Rectal smooth muscle tissue (tissue), 1 donor: ENCODE results near the gene ZNF804B.

Source experiments
- H3K27ac ChIP-seq: one replicate; pipeline ENCODE4 v1.7.0; 2013; ENCODE audit warnings: low read depth, low read length, inconsistent platforms
- H3K27me3 ChIP-seq: one replicate; pipeline ENCODE4 v1.7.0; 2013; ENCODE audit warnings: low read length; ENCODE audit not compliant: control insufficient read depth, insufficient read depth
- H3K36me3 ChIP-seq: one replicate; pipeline ENCODE4 v1.7.0; 2013; ENCODE audit warnings: low read length; ENCODE audit not compliant: control insufficient read depth, insufficient read depth
- H3K4me1 ChIP-seq: one replicate; pipeline ENCODE4 v1.7.0; 2013; ENCODE audit warnings: low read length; ENCODE audit not compliant: control insufficient read depth, insufficient read depth
- H3K4me3 ChIP-seq: one replicate; pipeline ENCODE4 v1.7.0; 2013; ENCODE audit warnings: low read length
- H3K9ac ChIP-seq: one replicate; pipeline ENCODE4 v1.7.0; 2013; ENCODE audit warnings: low read length

The ZNF804B gene

GRCh38 chr7:88759230-88760135 lies at the start of gene ZNF804B:
TSS of gene ZNF804B (plus strand) at chr7:88759700. CDS start at chr7:88759977, 277 bp downstream.
- Histone ChIP-seq H3K9ac (no peak within 1 kb of the TSS), H3K27me3 (peaks cover 8% of the 10 kb centered on the region), H3K4me1 (no peaks in the 10 kb centered on the region), H3K27ac (no peak within 1 kb of the TSS), H3K4me3 (peak within 1 kb of the TSS; percentile 55), H3K36me3 (no peaks in the 10 kb centered on the region)

DNA sequence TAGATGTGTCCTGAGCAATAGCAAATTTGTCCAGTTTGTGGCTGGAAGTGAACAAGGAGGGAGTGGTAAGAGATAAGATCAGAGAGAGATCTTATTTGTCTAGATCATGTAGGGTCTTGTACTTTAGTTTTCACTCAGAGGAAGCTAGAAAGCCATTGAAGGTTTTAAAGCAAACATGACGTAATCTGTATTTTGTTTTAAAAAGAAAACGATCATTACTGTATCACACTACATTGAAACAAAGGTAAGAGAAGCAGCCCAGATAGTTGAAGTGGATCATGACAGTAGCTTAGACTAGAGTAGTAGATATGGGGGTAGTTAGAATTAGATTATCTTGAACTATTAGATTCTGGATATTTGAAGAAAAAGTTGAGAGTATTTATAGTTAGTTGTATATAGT lies 23.6 kb upstream of the ZNF804B start:
- H3K27ac ChIP-seq, result no peak overlapping the region
- H3K27me3 ChIP-seq, result no peaks in the 10 kb centered on the region
- no peaks in the 10 kb centered on the region for H3K4me1 ChIP-seq
- H3K4me3 ChIP-seq, result no peak overlapping the region
- H3K9ac ChIP-seq, result no peak overlapping the region
- H3K36me3 ChIP-seq, result no peaks in the 10 kb centered on the region

DNA sequence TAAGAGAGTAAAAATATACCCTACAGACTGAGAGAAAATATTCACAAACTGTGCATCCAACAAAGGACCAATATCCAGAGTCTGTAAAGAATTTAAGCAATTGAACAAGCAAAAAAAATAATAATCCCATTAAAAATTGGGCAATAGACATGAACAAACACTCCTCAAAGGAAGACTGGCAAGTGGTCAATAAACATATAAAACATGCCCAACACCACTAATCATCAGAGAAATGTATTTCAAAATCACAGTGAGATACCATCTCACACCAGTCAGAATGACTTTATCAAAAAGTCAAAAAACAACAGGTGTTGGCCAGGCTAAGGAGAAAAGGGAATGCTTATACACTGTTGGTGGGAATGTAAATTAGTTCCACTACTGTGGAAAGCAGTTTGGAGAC lies 21.9 kb upstream of the ZNF804B start:
- Histone ChIP-seq H3K9ac (no peak overlapping the region), H3K4me3 (no peak overlapping the region), H3K27me3 (no peaks in the 10 kb centered on the region), H3K4me1 (no peaks in the 10 kb centered on the region), H3K27ac (no peak overlapping the region), H3K36me3 (no peaks in the 10 kb centered on the region)

GRCh38 chr7:88746126-88746525 lies 13.4 kb upstream of the ZNF804B start:
- no peak overlapping the region for H3K27ac ChIP-seq
- H3K4me3 ChIP-seq, result no peak overlapping the region
- no peaks in the 10 kb centered on the region for H3K27me3 ChIP-seq
- no peak overlapping the region for H3K9ac ChIP-seq
- H3K36me3 ChIP-seq, result no peaks in the 10 kb centered on the region
- no peaks in the 10 kb centered on the region for H3K4me1 ChIP-seq

DNA sequence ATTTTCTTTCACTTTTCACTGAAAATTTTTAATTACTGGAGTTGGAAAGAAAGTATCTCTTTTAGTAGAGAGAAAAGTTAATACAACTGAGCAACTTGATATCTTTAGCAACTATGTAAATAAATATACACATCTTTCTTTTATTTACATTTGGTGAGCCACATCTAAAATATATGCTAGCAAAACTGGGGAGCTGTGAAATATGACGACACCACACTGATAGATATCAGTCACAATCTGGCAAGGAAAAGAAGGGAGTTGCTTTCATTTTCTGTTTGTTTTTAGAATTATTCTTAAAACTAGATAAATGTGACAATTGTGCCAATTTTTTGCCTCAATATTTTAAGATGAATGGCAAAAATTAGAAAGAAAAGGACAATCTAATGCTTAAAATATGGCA lies 2.7 kb upstream of the ZNF804B start:
- H3K36me3 ChIP-seq, result no peaks in the 10 kb centered on the region
- no peak overlapping the region for H3K9ac ChIP-seq
- no peak overlapping the region for H3K4me3 ChIP-seq
- H3K4me1 ChIP-seq, result no peaks in the 10 kb centered on the region
- H3K27ac ChIP-seq, result no peak overlapping the region
- H3K27me3 ChIP-seq, result peaks cover 8% of the 10 kb centered on the region

DNA sequence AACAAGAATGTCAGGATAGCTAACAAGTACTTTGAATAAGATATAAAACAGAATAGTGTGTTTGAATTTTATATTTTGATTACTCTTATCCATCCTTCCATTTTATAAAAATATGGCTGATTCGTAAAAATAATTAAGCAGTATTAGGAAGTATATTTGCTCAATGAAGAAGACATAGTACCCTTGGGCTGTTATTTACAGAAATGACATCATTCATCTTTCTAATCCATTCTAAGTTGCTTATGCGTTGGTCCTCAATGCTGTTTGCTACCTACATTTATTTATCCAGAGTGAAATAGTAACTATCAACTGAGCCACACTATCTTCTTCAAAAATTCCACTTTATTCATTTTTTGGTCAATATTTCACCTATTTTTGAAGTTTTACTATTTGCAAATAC lies 2.1 kb upstream of the ZNF804B start:
- Histone ChIP-seq H3K4me3 (no peak overlapping the region), H3K36me3 (no peaks in the 10 kb centered on the region), H3K4me1 (no peaks in the 10 kb centered on the region), H3K9ac (no peak overlapping the region), H3K27ac (no peak overlapping the region), H3K27me3 (peaks cover 8% of the 10 kb centered on the region)

GRCh38 chr7:88758381-88759229 lies 895 bp upstream of the ZNF804B start:
- Histone ChIP-seq H3K27me3 (peaks cover 8% of the 10 kb centered on the region), H3K9ac (no peak overlapping the region), H3K4me3 (peak overlapping the region; percentile 55), H3K36me3 (no peaks in the 10 kb centered on the region), H3K27ac (no peak overlapping the region), H3K4me1 (no peaks in the 10 kb centered on the region)

DNA sequence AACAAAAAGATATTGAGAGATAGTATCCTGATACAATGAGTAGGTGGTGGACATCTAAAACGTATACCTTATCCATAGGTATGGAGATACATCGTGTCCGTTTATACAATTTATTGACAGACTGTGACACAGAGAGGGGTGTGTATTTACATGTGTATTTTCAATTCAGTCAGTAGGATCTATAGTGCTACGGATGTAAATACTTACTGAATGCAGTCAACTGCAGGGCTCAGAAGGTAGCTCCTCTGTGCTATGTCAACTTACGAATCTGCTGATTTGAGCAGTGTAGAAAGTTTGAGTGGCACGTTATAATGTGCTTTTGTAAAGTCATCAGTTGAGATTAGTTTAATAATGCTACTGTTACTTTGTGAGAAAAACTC lies 626 bp downstream of the ZNF804B start:
- H3K4me3 ChIP-seq, result no peak overlapping the region
- H3K27me3 ChIP-seq, result peaks cover 8% of the 10 kb centered on the region

GRCh38 chr7:88761779-88762178 lies 2.3 kb downstream of the ZNF804B start:
- no peak overlapping the region for H3K9ac ChIP-seq
- no peaks in the 10 kb centered on the region for H3K36me3 ChIP-seq
- no peaks in the 10 kb centered on the region for H3K4me1 ChIP-seq
- no peak overlapping the region for H3K27ac ChIP-seq
- no peak overlapping the region for H3K4me3 ChIP-seq
- peaks cover 8% of the 10 kb centered on the region for H3K27me3 ChIP-seq

More for the DNA sequence above, 626 bp downstream of the ZNF804B start:
- no peaks in the 10 kb centered on the region for H3K4me1 ChIP-seq
- no peak overlapping the region for H3K27ac ChIP-seq
- no peak overlapping the region for H3K9ac ChIP-seq
- no peaks in the 10 kb centered on the region for H3K36me3 ChIP-seq

- H3K9ac ChIP-seq, result no peak overlapping the region
- no peaks in the 10 kb centered on the region for H3K27me3 ChIP-seq
- no peak overlapping the region for H3K27ac ChIP-seq
Observed at GRCh38 chr7:88771417-88771816, 11.9 kb downstream of the ZNF804B start.

DNA sequence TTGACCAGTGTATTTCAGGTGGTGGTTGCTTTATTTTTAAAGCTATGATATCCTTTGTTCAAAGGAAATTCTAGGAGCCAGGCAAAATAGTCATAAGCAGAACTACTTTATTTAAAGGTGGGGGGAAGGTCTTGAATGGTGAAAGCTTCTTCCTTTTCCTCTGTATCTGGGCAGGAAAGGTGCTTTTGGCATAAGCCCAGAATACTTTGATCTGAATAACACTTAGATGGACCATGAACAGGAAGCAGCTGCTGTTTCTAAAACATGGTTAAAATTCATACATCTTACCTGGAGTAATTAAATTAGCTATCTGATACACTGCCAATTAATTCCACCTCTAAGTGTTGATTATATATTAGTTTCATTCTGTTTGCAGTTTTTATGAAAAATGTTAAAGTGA lies 13.3 kb downstream of the ZNF804B start:
- H3K4me1 ChIP-seq, result no peaks in the 10 kb centered on the region
- no peak overlapping the region for H3K9ac ChIP-seq
- H3K27me3 ChIP-seq, result no peaks in the 10 kb centered on the region

More at GRCh38 chr7:88771417-88771816, 11.9 kb downstream of the ZNF804B start:
- H3K36me3 ChIP-seq, result no peaks in the 10 kb centered on the region
- no peak overlapping the region for H3K4me3 ChIP-seq
- no peaks in the 10 kb centered on the region for H3K4me1 ChIP-seq

GRCh38 chr7:88775838-88776237 lies 16.3 kb downstream of the ZNF804B start:
- Histone ChIP-seq H3K9ac (no peak overlapping the region), H3K27me3 (no peaks in the 10 kb centered on the region), H3K36me3 (no peaks in the 10 kb centered on the region), H3K27ac (no peak overlapping the region), H3K4me3 (no peak overlapping the region), H3K4me1 (no peaks in the 10 kb centered on the region)

More for the DNA sequence above, 13.3 kb downstream of the ZNF804B start:
- Histone ChIP-seq H3K4me3 (no peak overlapping the region), H3K27ac (no peak overlapping the region), H3K36me3 (no peaks in the 10 kb centered on the region)
